ENCODE results near the gene INPP4A.

Gene INPP4A

GRCh38 chr2:98534761-98535160 lies 90.1 kb downstream of the INPP4A start:
- TF ChIP-seq CTCF (conservative IDR thresholded peaks at IDR 0.05) = no peak
- H3K27ac ChIP-seq = no peak overlapping the region

GRCh38 chr2:98535971-98536677 lies 91.5 kb downstream of the INPP4A start:
- H3K27ac ChIP-seq = no peak overlapping the region
- TF ChIP-seq CTCF (conservative IDR thresholded peaks at IDR 0.05) = no peak

DNA sequence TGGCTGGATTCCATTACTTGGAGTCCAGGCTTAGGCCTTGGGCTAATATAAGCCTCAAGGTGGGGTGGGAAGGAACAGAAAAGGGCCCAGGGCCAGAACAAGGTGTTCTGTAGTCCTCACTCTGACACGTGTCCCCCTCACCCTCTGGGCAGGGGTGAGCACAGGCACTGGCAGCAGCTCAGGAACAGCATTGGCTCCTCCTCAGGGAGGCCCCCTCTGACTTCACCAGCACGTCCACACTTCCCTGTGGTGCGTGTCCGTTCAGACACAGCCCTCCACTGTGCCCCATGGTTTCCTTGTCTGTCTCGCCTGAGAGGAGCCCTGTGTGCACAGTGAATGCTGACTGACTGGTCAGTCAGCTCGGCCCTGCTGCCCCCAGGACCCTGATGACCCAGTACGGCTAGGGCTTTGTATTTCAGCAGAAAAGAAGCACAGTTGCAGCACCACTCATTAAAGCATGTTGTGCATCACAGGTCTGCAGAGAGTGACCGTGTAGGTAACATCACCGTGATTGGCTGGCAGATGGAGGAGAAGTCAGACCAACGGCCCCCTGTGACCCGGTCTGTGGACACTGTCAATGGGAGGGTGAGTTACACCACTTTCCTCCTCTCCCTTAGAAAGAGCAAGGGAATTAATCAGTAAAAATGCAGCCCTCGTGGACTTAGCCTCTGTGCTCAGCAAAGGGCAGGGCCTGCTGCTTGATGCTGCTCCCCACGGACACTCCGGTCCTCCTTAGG lies 92.9 kb downstream of the INPP4A start:
- no peak overlapping the region for H3K27ac ChIP-seq
- TF ChIP-seq CTCF (conservative IDR thresholded peaks at IDR 0.05) = no peak

DNA sequence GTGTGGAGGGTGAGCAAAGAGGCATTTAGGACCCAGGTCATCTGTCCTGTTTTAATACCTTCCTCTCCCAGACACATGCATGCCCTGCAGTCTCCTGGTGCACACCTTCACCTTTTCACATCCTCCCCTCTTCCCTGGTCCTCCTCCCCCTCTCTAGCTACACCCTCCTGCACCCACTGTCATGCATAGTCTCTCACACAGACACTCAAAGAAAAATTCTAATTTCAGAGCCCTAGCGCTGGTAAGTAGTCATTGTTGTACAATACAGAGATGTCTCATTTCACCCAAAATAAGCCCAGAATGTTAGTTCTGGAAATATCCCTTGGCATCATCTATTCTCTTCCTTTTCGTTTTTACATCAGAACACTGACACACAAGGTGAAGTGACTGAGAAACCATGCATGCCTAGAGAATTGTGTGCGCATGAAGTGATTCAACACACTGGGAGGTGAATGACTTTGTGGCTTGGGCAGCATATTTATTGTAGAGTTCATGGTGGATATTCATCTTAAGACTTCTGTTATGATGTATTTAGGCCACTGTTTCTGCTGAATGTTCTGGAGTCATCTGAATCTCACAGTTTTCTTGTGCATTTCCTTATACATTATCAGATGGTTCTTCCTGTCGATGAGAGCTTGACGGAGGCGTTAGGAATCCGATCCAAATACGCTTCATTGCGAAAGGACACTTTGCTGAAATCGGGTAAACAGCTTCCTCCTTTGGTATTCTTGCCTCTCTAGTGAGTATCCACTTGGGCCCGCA lies 93.8 kb downstream of the INPP4A start:
- TF ChIP-seq CTCF (conservative IDR thresholded peaks at IDR 0.05) = no peak
- H3K27ac ChIP-seq = no peak overlapping the region

DNA sequence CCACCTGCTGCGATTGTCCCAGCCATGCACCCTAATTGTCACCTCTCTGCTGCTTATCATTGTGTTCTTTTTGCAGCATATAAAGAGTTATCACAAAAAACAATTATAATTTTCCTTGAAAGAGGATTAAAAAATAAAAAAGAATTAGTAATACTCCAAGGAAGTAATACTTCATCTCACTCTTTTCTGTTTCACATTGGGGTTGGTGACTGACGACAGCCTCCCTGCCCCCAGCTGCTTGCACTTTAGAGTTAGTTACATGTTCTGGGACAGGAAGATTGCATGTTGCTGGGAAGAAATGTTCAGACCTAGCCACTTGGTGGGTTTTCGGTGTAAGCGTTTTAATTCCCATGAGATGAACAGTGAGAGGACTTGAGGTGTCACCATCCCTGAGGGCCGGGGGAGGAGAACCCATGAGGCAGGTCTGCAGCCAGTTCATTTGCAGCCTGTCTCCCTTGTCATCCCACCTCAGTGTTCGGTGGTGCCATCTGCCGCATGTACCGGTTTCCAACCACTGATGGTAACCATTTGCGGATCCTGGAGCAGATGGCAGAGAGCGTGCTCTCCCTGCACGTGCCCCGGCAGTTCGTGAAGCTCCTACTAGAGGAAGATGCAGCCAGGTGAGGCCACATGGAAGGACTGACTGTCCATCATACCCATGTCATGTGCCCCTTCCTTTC lies 94.5 kb downstream of the INPP4A start:
- no peak for TF ChIP-seq CTCF (conservative IDR thresholded peaks at IDR 0.05)

GRCh38 chr2:98540536-98540935 lies 95.9 kb downstream of the INPP4A start:
- H3K27ac ChIP-seq = no peak overlapping the region
- TF ChIP-seq CTCF (conservative IDR thresholded peaks at IDR 0.05) = no peak

More for the DNA sequence above, 94.5 kb downstream of the INPP4A start:
- no peak overlapping the region for H3K27ac ChIP-seq

GRCh38 chr2:98541489-98541888 lies 96.8 kb downstream of the INPP4A start:
- no peak overlapping the region for H3K27ac ChIP-seq
- TF ChIP-seq CTCF (conservative IDR thresholded peaks at IDR 0.05) = no peak
